ENCODE results near the gene STX8.

STX8 gene

GRCh38 chr17:9299695-9300094 lies 275.9 kb downstream of the STX8 start:
- no peak for TF ChIP-seq CTCF (IDR thresholded peaks at IDR 0.05; ENCODE audit: low read depth, low read length)
- Histone ChIP-seq H3K36me3 (no peaks in the 10 kb centered on the region), H3K9me3 (no peaks in the 10 kb centered on the region), H3K4me3 (ENCODE audit: low read depth, low read length) (no peak overlapping the region), H3K4me1 (no peaks in the 10 kb centered on the region), H3K27me3 (no peaks in the 10 kb centered on the region)
- no peak for DNase-seq

DNA sequence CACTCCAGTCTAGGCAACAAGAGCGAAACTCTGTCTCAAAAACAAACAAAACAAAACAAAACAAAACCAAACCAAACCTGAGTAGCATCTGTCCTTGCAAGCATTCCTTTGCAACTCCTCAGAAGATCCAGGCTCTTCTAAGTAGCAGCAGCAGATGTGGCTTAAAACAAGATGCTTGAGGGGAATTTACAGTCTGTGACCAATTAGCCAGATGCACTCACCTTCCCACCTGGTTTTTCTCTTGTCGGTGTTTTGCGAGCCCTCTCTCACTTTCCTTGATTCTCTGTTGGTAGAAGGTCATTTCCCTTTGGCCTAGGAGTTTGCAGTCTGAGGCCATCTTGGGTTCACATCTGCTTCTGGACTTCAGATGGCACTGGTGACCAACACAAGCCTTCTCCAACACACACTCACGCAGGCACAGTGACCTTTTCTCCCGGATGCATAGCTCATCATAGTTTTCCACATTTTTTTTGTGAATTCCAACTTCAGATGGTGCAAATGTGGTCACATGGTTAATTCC lies 276.8 kb downstream of the STX8 start:
- no peaks in the 10 kb centered on the region for H3K27me3 ChIP-seq
- H3K4me3 ChIP-seq (ENCODE audit: low read depth, low read length): no peak overlapping the region
- H3K4me1 ChIP-seq: no peaks in the 10 kb centered on the region
- H3K9me3 ChIP-seq: no peaks in the 10 kb centered on the region
- DNase-seq: no peak
- TF ChIP-seq CTCF (IDR thresholded peaks at IDR 0.05; ENCODE audit: low read depth, low read length): no peak
- H3K36me3 ChIP-seq: no peaks in the 10 kb centered on the region

DNA sequence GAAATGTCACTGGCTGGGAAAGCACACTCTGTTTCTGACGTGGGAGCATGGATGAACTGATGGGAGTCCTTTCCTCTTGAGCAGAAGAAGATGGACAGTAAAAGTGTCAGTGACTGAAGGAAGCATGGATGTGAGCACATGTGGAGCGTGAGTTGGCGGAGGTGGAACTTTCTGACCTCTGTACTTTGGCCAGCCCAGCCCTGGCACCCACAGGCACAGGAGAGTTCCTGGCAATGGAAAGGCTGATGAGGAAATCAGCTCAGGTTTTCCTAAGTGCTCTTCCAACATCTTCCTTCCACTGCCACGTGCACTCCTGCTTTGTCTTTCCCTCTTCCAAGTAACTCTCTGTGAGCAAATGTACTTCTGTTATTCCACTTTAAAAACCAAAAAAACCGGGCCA lies 277.5 kb downstream of the STX8 start:
- no peaks in the 10 kb centered on the region for H3K9me3 ChIP-seq
- no peaks in the 10 kb centered on the region for H3K36me3 ChIP-seq
- H3K4me3 ChIP-seq (ENCODE audit: low read depth, low read length): no peak overlapping the region
- TF ChIP-seq CTCF (IDR thresholded peaks at IDR 0.05; ENCODE audit: low read depth, low read length): no peak
- no peak for DNase-seq
- no peaks in the 10 kb centered on the region for H3K4me1 ChIP-seq
- no peaks in the 10 kb centered on the region for H3K27me3 ChIP-seq

- Histone ChIP-seq H3K4me3 (ENCODE audit: low read depth, low read length) (no peak overlapping the region), H3K9me3 (no peaks in the 10 kb centered on the region), H3K4me1 (no peaks in the 10 kb centered on the region), H3K36me3 (no peaks in the 10 kb centered on the region), H3K27me3 (no peaks in the 10 kb centered on the region)
- DNase-seq: no peak
- TF ChIP-seq CTCF (IDR thresholded peaks at IDR 0.05; ENCODE audit: low read depth, low read length): no peak
These were observed 280.9 kb downstream of the STX8 start for GRCh38 chr17:9294661-9295210.

- Histone ChIP-seq H3K9me3 (no peaks in the 10 kb centered on the region), H3K36me3 (no peaks in the 10 kb centered on the region), H3K4me1 (no peaks in the 10 kb centered on the region), H3K27me3 (no peaks in the 10 kb centered on the region), H3K4me3 (ENCODE audit: low read depth, low read length) (no peak overlapping the region)
- DNase-seq: no peak
- no peak for TF ChIP-seq CTCF (IDR thresholded peaks at IDR 0.05; ENCODE audit: low read depth, low read length)
These were observed 283.1 kb downstream of the STX8 start for GRCh38 chr17:9292561-9292941.

GRCh38 chr17:9291912-9292560 lies 283.6 kb downstream of the STX8 start:
- peak; percentile 4 for DNase-seq
- TF ChIP-seq CTCF (IDR thresholded peaks at IDR 0.05; ENCODE audit: low read depth, low read length): peak; percentile 15; the same call in 1 of the 2 replicates
- H3K9me3 ChIP-seq: no peaks in the 10 kb centered on the region

More at GRCh38 chr17:9291912-9292560, 283.6 kb downstream of the STX8 start:
- no peaks in the 10 kb centered on the region for H3K36me3 ChIP-seq
- H3K4me1 ChIP-seq: no peaks in the 10 kb centered on the region
- H3K4me3 ChIP-seq (ENCODE audit: low read depth, low read length): no peak overlapping the region
- no peaks in the 10 kb centered on the region for H3K27me3 ChIP-seq
